Large intestine (tissue), 3 donors: ENCODE results near the gene WNT11. TPM values are rescaled to one million over a fixed set of nuclear protein-coding genes. Genes with fewer than 3 reads are reported as not detected.

ENCODE experiments used
- DNase-seq, 2 donors: peaks; one replicate each; pipeline versions ENCODE4 v3.0.0 to v3.0.0-alpha.2; 2013
- H3K27ac ChIP-seq: one replicate; pipeline ENCODE4 v1.5.1; 2013; ENCODE audit warnings: low read length
- H3K27me3 ChIP-seq: 2 replicates; pipeline ENCODE4 v1.6.1; 2013; ENCODE audit warnings: low read length; ENCODE audit not compliant: control insufficient read depth, insufficient read depth
- H3K36me3 ChIP-seq: 2 replicates; pipeline ENCODE4 v1.6.1; 2013; ENCODE audit warnings: low read length; ENCODE audit not compliant: control insufficient read depth, insufficient read depth
- H3K4me1 ChIP-seq: one replicate; pipeline ENCODE4 v1.6.1; 2013; ENCODE audit warnings: low read length; ENCODE audit not compliant: control insufficient read depth, insufficient read depth
- H3K4me3 ChIP-seq: one replicate; pipeline ENCODE4 v1.5.1; 2013; ENCODE audit warnings: low read length
- H3K9me3 ChIP-seq: one replicate; pipeline ENCODE4 v1.6.1; 2013; ENCODE audit warnings: mild to moderate bottlenecking, low read depth, low read length, moderate library complexity; ENCODE audit not compliant: control insufficient read depth
- WGBS: methylation state at CpG from one replicate; pipeline ENCODE4 v1.1.5; 2013; ENCODE audit warnings: low lambda C conversion rate; ENCODE audit not compliant: insufficient coverage; 5-methylcytosine and 5-hydroxymethylcytosine counted together
- polyA plus RNA-seq: library from polyadenylated mRNA; unstranded; fragments of 120-200 nt; gene quantifications from one replicate; pipeline ENCODE4 v1.2.1, GENCODE V29; 2013

WNT11 gene
- polyA plus RNA-seq, 1 donor, result 14.4 TPM

GRCh38 chr11:76232026-76232665, 25.8 kb upstream of the WNT11 start:
- Histone ChIP-seq H3K27ac (peak overlapping the region; percentile 72), H3K27me3 (no peaks in the 10 kb centered on the region), H3K4me3 (no peak overlapping the region), H3K4me1 (peaks cover 49% of the 10 kb centered on the region), H3K36me3 (no peaks in the 10 kb centered on the region), H3K9me3 (no peaks in the 10 kb centered on the region)
- no CpG with 5 or more reads among the region's 10 CpGs for WGBS
- peak; percentile 56 to 87 for DNase-seq

DNA sequence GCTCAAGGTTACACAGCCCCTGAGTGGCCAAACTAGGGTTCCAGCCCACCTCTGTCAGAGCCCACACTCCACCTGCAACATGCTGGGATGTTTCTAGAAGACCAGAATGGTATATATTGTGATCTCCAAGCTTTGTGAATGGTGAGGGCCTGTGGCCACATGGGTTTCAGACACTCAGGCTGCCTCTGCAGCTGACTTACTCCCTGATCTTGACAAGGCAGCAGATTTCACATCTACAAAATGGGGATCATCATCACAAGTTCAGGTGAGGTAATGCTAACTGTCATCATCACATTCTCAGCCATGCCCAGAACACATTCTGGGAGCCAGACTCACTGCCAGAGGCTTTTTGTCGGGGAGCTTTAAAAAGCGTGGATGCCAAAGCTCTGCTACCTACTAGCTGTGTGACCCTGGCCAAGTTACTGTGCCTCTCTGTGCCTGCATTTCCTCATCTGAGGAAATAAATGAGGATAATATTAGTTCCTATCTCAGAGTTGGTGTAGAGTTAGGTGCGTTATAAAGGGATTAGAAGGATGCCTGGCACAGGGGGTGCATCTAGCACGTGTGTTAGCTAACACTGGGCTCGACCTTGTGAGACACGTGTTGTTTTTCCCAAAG, 24.9 kb upstream of the WNT11 start:
- peaks cover 59% of the 10 kb centered on the region for H3K4me1 ChIP-seq
- H3K36me3 ChIP-seq, result no peaks in the 10 kb centered on the region
- H3K4me3 ChIP-seq, result no peak overlapping the region
- H3K27me3 ChIP-seq, result no peaks in the 10 kb centered on the region
- H3K9me3 ChIP-seq, result no peaks in the 10 kb centered on the region
- no CpG with 5 or more reads among the region's 6 CpGs for WGBS
- peak overlapping the region; percentile 72 for H3K27ac ChIP-seq
- DNase-seq, result no peak

GRCh38 chr11:76230392-76230791, 24.1 kb upstream of the WNT11 start:
- no CpG with 5 or more reads among the region's 8 CpGs for whole genome bisulfite sequencing
- Histone ChIP-seq H3K27me3 (no peaks in the 10 kb centered on the region), H3K27ac (no peak overlapping the region), H3K4me3 (no peak overlapping the region), H3K4me1 (peaks cover 64% of the 10 kb centered on the region), H3K36me3 (no peaks in the 10 kb centered on the region), H3K9me3 (no peaks in the 10 kb centered on the region)
- DNase-seq, result no peak

GRCh38 chr11:76229690-76230240, 23.5 kb upstream of the WNT11 start:
- Histone ChIP-seq H3K4me1 (peaks cover 68% of the 10 kb centered on the region), H3K36me3 (no peaks in the 10 kb centered on the region), H3K27me3 (no peaks in the 10 kb centered on the region), H3K4me3 (no peak overlapping the region), H3K9me3 (peaks cover 3% of the 10 kb centered on the region), H3K27ac (no peak overlapping the region)
- 100% methylated on average over 1 of the region's 8 CpGs for WGBS
- DNase-seq, result no peak

GRCh38 chr11:76228875-76229149, 22.5 kb upstream of the WNT11 start:
- Histone ChIP-seq H3K36me3 (no peaks in the 10 kb centered on the region), H3K4me3 (no peak overlapping the region), H3K4me1 (peaks cover 66% of the 10 kb centered on the region), H3K27ac (peak overlapping the region; percentile 97), H3K9me3 (peaks cover 3% of the 10 kb centered on the region), H3K27me3 (no peaks in the 10 kb centered on the region)
- 90% methylated on average over 2 of the region's 5 CpGs for WGBS
- DNase-seq, result no peak

GRCh38 chr11:76228071-76228874, 22.0 kb upstream of the WNT11 start:
- DNase-seq, result peak; percentile 91 to 97
- Histone ChIP-seq H3K27me3 (no peaks in the 10 kb centered on the region), H3K4me3 (no peak overlapping the region), H3K27ac (peak overlapping the region; percentile 97), H3K4me1 (peaks cover 63% of the 10 kb centered on the region), H3K36me3 (no peaks in the 10 kb centered on the region), H3K9me3 (peaks cover 3% of the 10 kb centered on the region)
- no CpG with 5 or more reads among the region's 15 CpGs for WGBS

DNA sequence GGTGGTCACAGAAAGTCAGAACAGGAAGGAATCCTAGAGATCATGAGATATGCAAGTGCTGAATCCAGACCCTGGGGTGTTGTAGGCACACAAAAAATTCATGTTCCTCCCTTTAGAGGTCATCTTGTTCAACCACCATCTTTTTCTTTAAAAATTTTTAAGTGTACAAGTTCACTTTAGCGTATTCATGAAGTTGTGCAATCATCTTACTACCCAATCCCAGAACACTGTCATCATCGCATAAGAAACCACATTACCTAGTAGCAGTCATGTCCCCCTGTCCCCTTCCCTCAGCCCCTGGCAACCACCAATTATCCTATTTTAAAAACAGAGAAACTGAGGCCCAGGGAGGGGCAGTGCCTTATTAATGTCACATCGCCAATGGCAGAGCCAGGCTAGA, 20.3 kb upstream of the WNT11 start:
- Histone ChIP-seq H3K27me3 (no peaks in the 10 kb centered on the region), H3K27ac (peak overlapping the region; percentile 97), H3K9me3 (peaks cover 3% of the 10 kb centered on the region), H3K4me1 (peaks cover 55% of the 10 kb centered on the region), H3K36me3 (no peaks in the 10 kb centered on the region), H3K4me3 (no peak overlapping the region)
- no CpG with 5 or more reads among the region's 3 CpGs for WGBS
- DNase-seq, result no peak

- no peaks in the 10 kb centered on the region for H3K27me3 ChIP-seq
- WGBS, result no CpG with 5 or more reads among the region's 17 CpGs
- no peak overlapping the region for H3K4me3 ChIP-seq
- peaks cover 48% of the 10 kb centered on the region for H3K4me1 ChIP-seq
- peak; percentile 52 to 77 for DNase-seq
- H3K27ac ChIP-seq, result peak overlapping the region; percentile 84
- no peaks in the 10 kb centered on the region for H3K36me3 ChIP-seq
- H3K9me3 ChIP-seq, result peaks cover 3% of the 10 kb centered on the region
Measured at GRCh38 chr11:76225122-76225611, 18.9 kb upstream of the WNT11 start.

GRCh38 chr11:76224461-76225121, 18.3 kb upstream of the WNT11 start:
- Histone ChIP-seq H3K27ac (peak overlapping the region; percentile 84), H3K4me1 (peaks cover 48% of the 10 kb centered on the region), H3K36me3 (no peaks in the 10 kb centered on the region), H3K4me3 (no peak overlapping the region), H3K9me3 (peaks cover 3% of the 10 kb centered on the region), H3K27me3 (no peaks in the 10 kb centered on the region)
- peak in 1 of 2 donors; percentile 45 for DNase-seq
- 33% methylated on average over 1 of the region's 10 CpGs for WGBS

GRCh38 chr11:76221365-76221764, 15.1 kb upstream of the WNT11 start:
- H3K36me3 ChIP-seq, result no peaks in the 10 kb centered on the region
- 92% methylated on average over 2 of the region's 3 CpGs for WGBS
- H3K27me3 ChIP-seq, result peaks cover 2% of the 10 kb centered on the region

More at GRCh38 chr11:76221365-76221764, 15.1 kb upstream of the WNT11 start:
- no peak for DNase-seq
- H3K27ac ChIP-seq, result no peak overlapping the region
- H3K9me3 ChIP-seq, result peaks cover 3% of the 10 kb centered on the region
- H3K4me3 ChIP-seq, result no peak overlapping the region
- peaks cover 21% of the 10 kb centered on the region for H3K4me1 ChIP-seq
